Upper lobe of left lung (tissue), 6 donors: ENCODE measurements around the gene OTOG. TPM values are rescaled to one million over a fixed set of nuclear protein-coding genes. Genes with fewer than 3 reads are reported as not detected.
A peak's percentile ranks its signal among the peaks of the same experiment; 100 is the strongest.

Experiments
- ATAC-seq, 2 donors: fragments of 200-7000 bp; cut with Tn5 transposase; one replicate each; pipeline ENCODE4 v1.9.1; 2022; ENCODE audit warnings: mild to moderate bottlenecking in 2 of 2, moderate library complexity in 2 of 2; ENCODE audit not compliant: low FRiP score in 2 of 2
- DNase-seq, 2 donors: peaks; one replicate each; pipeline ENCODE4 v3.0.0-alpha.2; 2019 to 2020
- H3K27ac ChIP-seq, 4 donors: fragments of 200-600 bp; sonication (generic); one replicate each; pipeline ENCODE4 v1.5.1; 2016 to 2019
- H3K27me3 ChIP-seq, 4 donors: fragments of 200-600 bp; sonication (generic); one replicate each; pipeline ENCODE4 v1.5.1; 2017 to 2019
- H3K36me3 ChIP-seq, 4 donors: fragments of 200-600 bp; sonication (generic); one replicate each; pipeline ENCODE4 v1.5.1; 2016 to 2019
- H3K4me1 ChIP-seq, 4 donors: fragments of 200-600 bp; sonication (generic); one replicate each; pipeline ENCODE4 v1.5.1; 2018 to 2019
- H3K4me3 ChIP-seq, 4 donors: fragments of 200-600 bp; sonication (generic); one replicate each; pipeline ENCODE4 v1.5.1; 2017 to 2019; ENCODE audit warnings: mild to moderate bottlenecking in 2 of 4, moderate library complexity in 1 of 4
- H3K9me3 ChIP-seq, 4 donors: fragments of 200-600 bp; sonication (generic); one replicate each; pipeline ENCODE4 v1.5.1; 2018 to 2019
- EP300 ChIP-seq, 4 donors: sonication (generic); formaldehyde crosslinking; IDR thresholded peaks; one replicate each; pipeline ENCODE4 v1.5.1; 2017; ENCODE audit warnings: antibody characterized with exemption in 4 of 4, control low read depth in 2 of 4
- POLR2A ChIP-seq, 4 donors: fragments of 450-650 bp; IDR thresholded peaks; one replicate each; pipeline ENCODE4 v1.5.1; 2016 to 2017; ENCODE audit warnings: antibody characterized with exemption in 4 of 4, mild to moderate bottlenecking in 2 of 4
- POLR2AphosphoS5 ChIP-seq, 2 donors: sonication (generic); formaldehyde crosslinking; IDR thresholded peaks; one replicate each; pipeline ENCODE4 v1.5.1; 2017; ENCODE audit warnings: antibody characterized with exemption in 2 of 2
- WGBS, 2 donors: methylation state at CpG; one replicate each; pipeline ENCODE4 v1.1.5; 2017 to 2018; 5-methylcytosine and 5-hydroxymethylcytosine counted together
- total RNA-seq, 6 donors: library from RNA; depleted of rRNA in 4 of 6; stranded (reverse); fragments of >200 nt in 4 of 6; gene quantifications; one replicate each; pipeline versions ENCODE4 v1.1.0 to v1.2.1, GENCODE V29; 2016 to 2021
- TF ChIP-seq, protein P1 (sequence below), 6 experiments: fragments of 450-650 bp in 4 of 6; fragments of 200-600 bp in 2 of 6; sonication (generic) in 2 of 6; IDR thresholded peaks; one replicate each; pipeline ENCODE4 v1.5.1; 2016 to 2019; ENCODE audit warnings: antibody characterized with exemption in 6 of 6
- donor health status: DM: no; HTN: no; CAD: no; lungs with moderate emphysema.
- donor health status: DM: no; HTN: yes; CAD: no; lungs with severe emphysema.

The OTOG gene
- total RNA-seq, 6 donors from 2014 or later: not detected

DNA sequence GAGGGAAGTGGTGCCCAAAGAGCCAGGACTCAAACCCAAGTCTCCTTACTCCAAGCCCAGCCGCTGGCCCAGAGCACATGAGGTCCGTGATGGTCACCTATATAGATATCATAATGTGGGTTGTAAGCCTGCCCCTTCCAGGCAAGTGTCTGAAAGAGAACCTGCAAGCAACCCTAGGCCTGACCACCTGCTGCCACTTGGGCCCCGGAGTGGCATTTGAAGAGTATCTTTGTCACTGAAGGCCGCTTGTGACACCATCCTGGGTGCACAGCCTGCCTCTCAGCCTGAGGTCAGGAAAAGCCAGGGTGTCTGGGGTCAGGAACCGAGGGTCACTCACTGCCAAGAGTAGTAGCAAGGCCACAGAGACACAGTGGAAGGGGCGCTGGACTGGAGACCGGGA, 32.4 kb downstream of the OTOG start:
- no peaks in the 10 kb centered on the region for H3K4me1 ChIP-seq
- 79 to 96% methylated on average over 3 to 7 of the region's 7 CpGs for WGBS, 2 donors
- H3K9me3 ChIP-seq: no peaks in the 10 kb centered on the region
- ATAC-seq (no peak), DNase-seq (no peak)
- no peaks in the 10 kb centered on the region for H3K27me3 ChIP-seq
- H3K27ac ChIP-seq: no peak overlapping the region
- no peaks in the 10 kb centered on the region for H3K36me3 ChIP-seq
- no peak overlapping the region for H3K4me3 ChIP-seq
- TF ChIP-seq POLR2A (IDR thresholded peaks at IDR 0.05) (no peak), POLR2AphosphoS5 (IDR thresholded peaks at IDR 0.05) (no peak)
- TF ChIP-seq, protein P1, sequence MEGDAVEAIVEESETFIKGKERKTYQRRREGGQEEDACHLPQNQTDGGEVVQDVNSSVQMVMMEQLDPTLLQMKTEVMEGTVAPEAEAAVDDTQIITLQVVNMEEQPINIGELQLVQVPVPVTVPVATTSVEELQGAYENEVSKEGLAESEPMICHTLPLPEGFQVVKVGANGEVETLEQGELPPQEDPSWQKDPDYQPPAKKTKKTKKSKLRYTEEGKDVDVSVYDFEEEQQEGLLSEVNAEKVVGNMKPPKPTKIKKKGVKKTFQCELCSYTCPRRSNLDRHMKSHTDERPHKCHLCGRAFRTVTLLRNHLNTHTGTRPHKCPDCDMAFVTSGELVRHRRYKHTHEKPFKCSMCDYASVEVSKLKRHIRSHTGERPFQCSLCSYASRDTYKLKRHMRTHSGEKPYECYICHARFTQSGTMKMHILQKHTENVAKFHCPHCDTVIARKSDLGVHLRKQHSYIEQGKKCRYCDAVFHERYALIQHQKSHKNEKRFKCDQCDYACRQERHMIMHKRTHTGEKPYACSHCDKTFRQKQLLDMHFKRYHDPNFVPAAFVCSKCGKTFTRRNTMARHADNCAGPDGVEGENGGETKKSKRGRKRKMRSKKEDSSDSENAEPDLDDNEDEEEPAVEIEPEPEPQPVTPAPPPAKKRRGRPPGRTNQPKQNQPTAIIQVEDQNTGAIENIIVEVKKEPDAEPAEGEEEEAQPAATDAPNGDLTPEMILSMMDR (IDR thresholded peaks at IDR 0.05): no peak

DNA sequence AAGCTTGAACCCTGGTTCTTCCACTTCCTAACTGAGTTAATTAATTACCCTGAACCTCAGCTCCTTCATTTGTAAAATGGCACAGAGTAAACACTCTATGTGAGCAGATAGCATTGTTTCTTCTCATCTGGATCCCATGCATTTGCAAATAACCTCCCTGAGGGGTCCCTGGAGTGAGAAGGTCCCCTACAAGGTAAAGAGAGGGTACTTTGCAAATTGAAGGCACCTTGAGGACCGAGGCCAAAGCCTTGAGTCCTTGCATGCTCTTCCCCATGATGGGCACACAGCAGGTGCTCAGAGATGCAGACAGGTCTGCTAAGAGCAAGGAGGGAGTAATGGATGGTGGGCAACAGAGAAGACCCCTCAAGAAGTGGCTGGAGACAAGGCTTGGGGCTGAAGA, 33.2 kb downstream of the OTOG start:
- WGBS, 2 donors: 50 to 54% methylated on average over 1 of the region's 1 CpG
- Histone ChIP-seq H3K9me3 (no peaks in the 10 kb centered on the region), H3K27me3 (no peaks in the 10 kb centered on the region), H3K27ac (no peak overlapping the region), H3K4me1 (no peaks in the 10 kb centered on the region), H3K36me3 (no peaks in the 10 kb centered on the region), H3K4me3 (no peak overlapping the region)
- TF ChIP-seq POLR2AphosphoS5 (IDR thresholded peaks at IDR 0.05) (no peak), POLR2A (IDR thresholded peaks at IDR 0.05) (no peak), EP300 (IDR thresholded peaks at IDR 0.05) (no peak)
- TF ChIP-seq, protein P1 (IDR thresholded peaks at IDR 0.05): no peak
- no peak for DNase-seq
- ATAC-seq: no peak

GRCh38 chr11:17581036-17581731, 34.1 kb downstream of the OTOG start:
- Histone ChIP-seq H3K27me3 (no peaks in the 10 kb centered on the region), H3K4me3 (no peak overlapping the region), H3K36me3 (no peaks in the 10 kb centered on the region), H3K27ac (no peak overlapping the region), H3K9me3 (no peaks in the 10 kb centered on the region), H3K4me1 (no peaks in the 10 kb centered on the region)
- no peak for ATAC-seq
- no peak for DNase-seq
- TF ChIP-seq, protein P1 (IDR thresholded peaks at IDR 0.05): no peak
- TF ChIP-seq POLR2A (IDR thresholded peaks at IDR 0.05): no peak
- WGBS, 2 donors: 53 to 72% methylated on average over 6 of the region's 6 CpGs

GRCh38 chr11:17581732-17582053, 34.6 kb downstream of the OTOG start:
- Histone ChIP-seq H3K9me3 (no peaks in the 10 kb centered on the region), H3K4me3 (no peak overlapping the region), H3K27me3 (no peaks in the 10 kb centered on the region), H3K36me3 (no peaks in the 10 kb centered on the region), H3K27ac (no peak overlapping the region), H3K4me1 (no peaks in the 10 kb centered on the region)
- TF ChIP-seq, protein P1 (IDR thresholded peaks at IDR 0.05): no peak
- TF ChIP-seq EP300 (IDR thresholded peaks at IDR 0.05) (no peak), POLR2A (IDR thresholded peaks at IDR 0.05) (no peak), POLR2AphosphoS5 (IDR thresholded peaks at IDR 0.05) (no peak)
- ATAC-seq (no peak), DNase-seq (peak in 1 of 2 donors; percentile 14)
- 93 to 94% methylated on average over 4 of the region's 4 CpGs for WGBS, 2 donors
